Ureter (tissue), 1 donor: ENCODE measurements around the gene SHROOM3. TPM values are rescaled to one million over a fixed set of nuclear protein-coding genes. Genes with fewer than 3 reads are reported as not detected.
"Not testable (repeated sequence)": the region's sequence is repeated elsewhere in the genome, so short reads cannot be mapped to it uniquely, and the experiment has no call there.

Experiments
- DNase-seq: peaks from one replicate; pipeline ENCODE4 v3.0.0-alpha.2; 2020; ENCODE audit warnings: low spot score
- total RNA-seq: library from RNA; stranded (reverse); gene quantifications from one replicate; pipeline ENCODE4 v1.2.4, GENCODE V29; 2023
- donor health status: DM: yes; HTN: yes; CAD: no.

SHROOM3 gene
- total RNA-seq, 1 donor from 2014 or later = 35.5 TPM

- no peak for DNase-seq
Observed at GRCh38 chr4:76694056-76694455, 259.0 kb downstream of the SHROOM3 start.

- DNase-seq = no peak
Observed at GRCh38 chr4:76696109-76696508, 261.1 kb downstream of the SHROOM3 start.

- no peak for DNase-seq
Observed at GRCh38 chr4:76697129-76697803, 262.2 kb downstream of the SHROOM3 start.

- no peak for DNase-seq
Observed at GRCh38 chr4:76698141-76698540, 263.1 kb downstream of the SHROOM3 start.

- no peak for DNase-seq
Observed at GRCh38 chr4:76699751-76700310, 264.8 kb downstream of the SHROOM3 start.

GRCh38 chr4:76702440-76703122 is 267.6 kb downstream of the SHROOM3 start:
- DNase-seq = no peak

GRCh38 chr4:76703123-76703490 is 268.1 kb downstream of the SHROOM3 start:
- no peak for DNase-seq

GRCh38 chr4:76703676-76704075 is 268.6 kb downstream of the SHROOM3 start:
- no peak for DNase-seq

GRCh38 chr4:76704133-76704881 is 269.3 kb downstream of the SHROOM3 start:
- no peak for DNase-seq

- DNase-seq = no peak
Observed at GRCh38 chr4:76705472-76705871, 270.4 kb downstream of the SHROOM3 start.

GRCh38 chr4:76706581-76706980 is 271.6 kb downstream of the SHROOM3 start:
- DNase-seq = no peak

GRCh38 chr4:76708971-76709771 is 274.1 kb downstream of the SHROOM3 start:
- DNase-seq = no peak

GRCh38 chr4:76709772-76710090 is 274.7 kb downstream of the SHROOM3 start:
- no peak for DNase-seq

GRCh38 chr4:76712564-76712963 is 277.5 kb downstream of the SHROOM3 start:
- no peak for DNase-seq

- no peak for DNase-seq
Observed at GRCh38 chr4:76714226-76714625, 279.2 kb downstream of the SHROOM3 start.

- no peak for DNase-seq
Observed at GRCh38 chr4:76716020-76716419, 281.0 kb downstream of the SHROOM3 start.

- no peak for DNase-seq
Observed at GRCh38 chr4:76716658-76717057, 281.6 kb downstream of the SHROOM3 start.

- no peak for DNase-seq
Observed at GRCh38 chr4:76717431-76717830, 282.4 kb downstream of the SHROOM3 start.

GRCh38 chr4:76718021-76718420 is 283.0 kb downstream of the SHROOM3 start:
- no peak for DNase-seq

- DNase-seq = no peak
Observed at GRCh38 chr4:76718831-76719230, 283.8 kb downstream of the SHROOM3 start.

GRCh38 chr4:76720121-76720520 is 285.1 kb downstream of the SHROOM3 start:
- no peak for DNase-seq

- not testable (repeated sequence) for DNase-seq
Observed at GRCh38 chr4:76722146-76722545, 287.1 kb downstream of the SHROOM3 start.
